HG02623 (cell line): ENCODE data around the gene JCAD.

Source experiments
- ATAC-seq: cut with Tn5 transposase; IDR thresholded peaks from one replicate; pipeline ENCODE4 v1.9.1; 2021; ENCODE audit warnings: moderate library complexity; ENCODE audit not compliant: unreplicated experiment

The JCAD gene

GRCh38 chr10:30047924-30048531 is 11.4 kb downstream of the JCAD start:
- ATAC-seq, result no peak

GRCh38 chr10:30047430-30047829 is 12.0 kb downstream of the JCAD start:
- ATAC-seq, result no peak

- no peak for ATAC-seq
These were observed 12.9 kb downstream of the JCAD start for GRCh38 chr10:30046476-30046875.

- ATAC-seq, result no peak
These were observed 13.4 kb downstream of the JCAD start for GRCh38 chr10:30045961-30046360.

- no peak for ATAC-seq
These were observed 15.7 kb downstream of the JCAD start for GRCh38 chr10:30043476-30044270.

- no peak for ATAC-seq
These were observed 16.6 kb downstream of the JCAD start for GRCh38 chr10:30042820-30043219.

GRCh38 chr10:30041196-30042105 is 17.9 kb downstream of the JCAD start:
- ATAC-seq, result no peak

GRCh38 chr10:30040597-30040996 is 18.8 kb downstream of the JCAD start:
- ATAC-seq, result no peak

- ATAC-seq, result no peak
These were observed 19.4 kb downstream of the JCAD start for GRCh38 chr10:30039988-30040387.

GRCh38 chr10:30039567-30039966 is 19.8 kb downstream of the JCAD start:
- no peak for ATAC-seq

- no peak for ATAC-seq
These were observed 20.4 kb downstream of the JCAD start for GRCh38 chr10:30038781-30039536.

GRCh38 chr10:30037620-30038336 is 21.6 kb downstream of the JCAD start:
- ATAC-seq, result no peak

GRCh38 chr10:30036811-30037210 is 22.6 kb downstream of the JCAD start:
- no peak for ATAC-seq

- no peak for ATAC-seq
These were observed 23.0 kb downstream of the JCAD start for GRCh38 chr10:30036341-30036740.

GRCh38 chr10:30034433-30035137 is 24.8 kb downstream of the JCAD start:
- no peak for ATAC-seq

GRCh38 chr10:30032125-30032524 is 27.3 kb downstream of the JCAD start:
- no peak for ATAC-seq

GRCh38 chr10:30029872-30030256 is 29.5 kb downstream of the JCAD start:
- no peak for ATAC-seq

GRCh38 chr10:30029164-30029871 is 30.1 kb downstream of the JCAD start:
- ATAC-seq, result no peak

GRCh38 chr10:30028738-30029030 is 30.7 kb downstream of the JCAD start:
- no peak for ATAC-seq
